ENCODE measurements around the gene ADIG.

ADIG gene

GRCh38 chr20:38599410-38599882 lies 18.4 kb downstream of the ADIG start:
- DNase-seq (ENCODE audit: low spot score in 2 of 2) = no peak
- no peak for ATAC-seq (replicated peaks; ENCODE audit: extremely low read depth, poor library complexity, severe bottlenecking)
- no peak overlapping the region for H3K4me3 Mint-ChIP-seq
- no peak overlapping the region for H3K27ac Mint-ChIP-seq (ENCODE audit: low read depth)
- no peaks in the 10 kb centered on the region for H3K36me3 Mint-ChIP-seq (ENCODE audit: insufficient read depth)
- H3K9me3 Mint-ChIP-seq = no peaks in the 10 kb centered on the region
- peaks cover 5% of the 10 kb centered on the region for H3K4me1 Mint-ChIP-seq
- H3K27me3 Mint-ChIP-seq = peaks cover 67% of the 10 kb centered on the region

- no peak for DNase-seq (ENCODE audit: low spot score in 2 of 2)
- ATAC-seq (replicated peaks; ENCODE audit: extremely low read depth, poor library complexity, severe bottlenecking) = no peak
- no peak overlapping the region for H3K27ac Mint-ChIP-seq (ENCODE audit: low read depth)
These were observed 19.1 kb downstream of the ADIG start for GRCh38 chr20:38600057-38600456.

GRCh38 chr20:38601216-38602184 lies 20.5 kb downstream of the ADIG start, which contains the start of gene ARHGAP40:
ARHGAP40 (plus strand) TSS chr20:38601809.
- Mint-ChIP-seq H3K27ac (ENCODE audit: low read depth) (no peak within 1 kb of the TSS), H3K36me3 (ENCODE audit: insufficient read depth) (no peaks in the 10 kb centered on the region), H3K27me3 (peaks cover 66% of the 10 kb centered on the region), H3K4me1 (peaks cover 5% of the 10 kb centered on the region), H3K9me3 (no peaks in the 10 kb centered on the region), H3K4me3 (no peak within 1 kb of the TSS)
- no peak for ATAC-seq (replicated peaks; ENCODE audit: extremely low read depth, poor library complexity, severe bottlenecking)
- no peak for DNase-seq (ENCODE audit: low spot score in 2 of 2)

More at GRCh38 chr20:38600057-38600456, 19.1 kb downstream of the ADIG start:
- peaks cover 5% of the 10 kb centered on the region for H3K4me1 Mint-ChIP-seq
- H3K4me3 Mint-ChIP-seq = no peak overlapping the region
- no peaks in the 10 kb centered on the region for H3K36me3 Mint-ChIP-seq (ENCODE audit: insufficient read depth)
- H3K9me3 Mint-ChIP-seq = no peaks in the 10 kb centered on the region
- H3K27me3 Mint-ChIP-seq = peaks cover 67% of the 10 kb centered on the region

- DNase-seq (ENCODE audit: low spot score in 2 of 2) = no peak
- ATAC-seq (replicated peaks; ENCODE audit: extremely low read depth, poor library complexity, severe bottlenecking) = no peak
- Mint-ChIP-seq H3K4me1 (peaks cover 5% of the 10 kb centered on the region), H3K27ac (ENCODE audit: low read depth) (no peak overlapping the region), H3K27me3 (peaks cover 61% of the 10 kb centered on the region), H3K36me3 (ENCODE audit: insufficient read depth) (no peaks in the 10 kb centered on the region), H3K4me3 (no peak overlapping the region), H3K9me3 (no peaks in the 10 kb centered on the region)
These were observed 21.2 kb downstream of the ADIG start for GRCh38 chr20:38602185-38602581.

GRCh38 chr20:38603286-38603685 lies 22.3 kb downstream of the ADIG start:
- no peak overlapping the region for H3K4me3 Mint-ChIP-seq
- H3K27ac Mint-ChIP-seq (ENCODE audit: low read depth) = no peak overlapping the region
- H3K27me3 Mint-ChIP-seq = peaks cover 61% of the 10 kb centered on the region
- peaks cover 5% of the 10 kb centered on the region for H3K4me1 Mint-ChIP-seq
- H3K9me3 Mint-ChIP-seq = no peaks in the 10 kb centered on the region
- ATAC-seq (replicated peaks; ENCODE audit: extremely low read depth, poor library complexity, severe bottlenecking) = no peak
- no peak for DNase-seq (ENCODE audit: low spot score in 2 of 2)
- H3K36me3 Mint-ChIP-seq (ENCODE audit: insufficient read depth) = no peaks in the 10 kb centered on the region

- no peaks in the 10 kb centered on the region for H3K9me3 Mint-ChIP-seq
- H3K36me3 Mint-ChIP-seq (ENCODE audit: insufficient read depth) = no peaks in the 10 kb centered on the region
- no peak overlapping the region for H3K27ac Mint-ChIP-seq (ENCODE audit: low read depth)
- H3K27me3 Mint-ChIP-seq = peaks cover 60% of the 10 kb centered on the region
- no peak for ATAC-seq (replicated peaks; ENCODE audit: extremely low read depth, poor library complexity, severe bottlenecking)
- H3K4me1 Mint-ChIP-seq = peaks cover 5% of the 10 kb centered on the region
- H3K4me3 Mint-ChIP-seq = no peak overlapping the region
- no peak for DNase-seq (ENCODE audit: low spot score in 2 of 2)
These were observed 23.9 kb downstream of the ADIG start for GRCh38 chr20:38604873-38605303.

GRCh38 chr20:38607351-38607750 lies 26.4 kb downstream of the ADIG start:
- Mint-ChIP-seq H3K27me3 (peaks cover 42% of the 10 kb centered on the region), H3K4me1 (no peaks in the 10 kb centered on the region), H3K4me3 (no peak overlapping the region), H3K36me3 (ENCODE audit: insufficient read depth) (peaks cover 1% of the 10 kb centered on the region), H3K27ac (ENCODE audit: low read depth) (no peak overlapping the region), H3K9me3 (no peaks in the 10 kb centered on the region)
- ATAC-seq (replicated peaks; ENCODE audit: extremely low read depth, poor library complexity, severe bottlenecking) = no peak
- no peak for DNase-seq (ENCODE audit: low spot score in 2 of 2)

GRCh38 chr20:38608188-38608587 lies 27.2 kb downstream of the ADIG start:
- DNase-seq (ENCODE audit: low spot score in 2 of 2) = no peak
- Mint-ChIP-seq H3K36me3 (ENCODE audit: insufficient read depth) (peaks cover 1% of the 10 kb centered on the region), H3K27me3 (peaks cover 42% of the 10 kb centered on the region), H3K4me3 (no peak overlapping the region), H3K27ac (ENCODE audit: low read depth) (no peak overlapping the region), H3K4me1 (no peaks in the 10 kb centered on the region), H3K9me3 (no peaks in the 10 kb centered on the region)
- ATAC-seq (replicated peaks; ENCODE audit: extremely low read depth, poor library complexity, severe bottlenecking) = no peak

GRCh38 chr20:38609815-38610214 lies 28.8 kb downstream of the ADIG start:
- Mint-ChIP-seq H3K36me3 (ENCODE audit: insufficient read depth) (peaks cover 1% of the 10 kb centered on the region), H3K9me3 (no peaks in the 10 kb centered on the region), H3K27ac (ENCODE audit: low read depth) (no peak overlapping the region), H3K27me3 (peaks cover 31% of the 10 kb centered on the region), H3K4me3 (no peak overlapping the region), H3K4me1 (no peaks in the 10 kb centered on the region)
- ATAC-seq (replicated peaks; ENCODE audit: extremely low read depth, poor library complexity, severe bottlenecking) (no peak), DNase-seq (ENCODE audit: low spot score in 2 of 2) (no peak)

- peaks cover 31% of the 10 kb centered on the region for H3K27me3 Mint-ChIP-seq
- no peaks in the 10 kb centered on the region for H3K4me1 Mint-ChIP-seq
- ATAC-seq (replicated peaks; ENCODE audit: extremely low read depth, poor library complexity, severe bottlenecking) (no peak), DNase-seq (ENCODE audit: low spot score in 2 of 2) (no peak)
- no peak overlapping the region for H3K27ac Mint-ChIP-seq (ENCODE audit: low read depth)
- H3K9me3 Mint-ChIP-seq = no peaks in the 10 kb centered on the region
- peaks cover 1% of the 10 kb centered on the region for H3K36me3 Mint-ChIP-seq (ENCODE audit: insufficient read depth)
- no peak overlapping the region for H3K4me3 Mint-ChIP-seq
These were observed 29.5 kb downstream of the ADIG start for GRCh38 chr20:38610521-38610920.

- no peak for ATAC-seq (replicated peaks; ENCODE audit: extremely low read depth, poor library complexity, severe bottlenecking)
- Mint-ChIP-seq H3K4me1 (no peaks in the 10 kb centered on the region), H3K4me3 (no peak overlapping the region), H3K27me3 (peaks cover 42% of the 10 kb centered on the region), H3K36me3 (ENCODE audit: insufficient read depth) (peaks cover 1% of the 10 kb centered on the region), H3K9me3 (no peaks in the 10 kb centered on the region), H3K27ac (ENCODE audit: low read depth) (no peak overlapping the region)
- no peak for DNase-seq (ENCODE audit: low spot score in 2 of 2)
These were observed 31.9 kb downstream of the ADIG start for GRCh38 chr20:38612751-38613515.

- H3K27ac Mint-ChIP-seq (ENCODE audit: low read depth) = no peak overlapping the region
- H3K4me1 Mint-ChIP-seq = no peaks in the 10 kb centered on the region
- H3K36me3 Mint-ChIP-seq (ENCODE audit: insufficient read depth) = peaks cover 1% of the 10 kb centered on the region
- no peak overlapping the region for H3K4me3 Mint-ChIP-seq
- ATAC-seq (replicated peaks; ENCODE audit: extremely low read depth, poor library complexity, severe bottlenecking) (no peak), DNase-seq (ENCODE audit: low spot score in 2 of 2) (no peak)
- peaks cover 48% of the 10 kb centered on the region for H3K27me3 Mint-ChIP-seq
- H3K9me3 Mint-ChIP-seq = no peaks in the 10 kb centered on the region
These were observed 34.3 kb downstream of the ADIG start for GRCh38 chr20:38615283-38615682.
